ENCODE measurements around the gene GRAP. TPM values are rescaled to one million over a fixed set of nuclear protein-coding genes. Genes with fewer than 3 reads are reported as not detected.

Gene GRAP
- polyA plus RNA-seq, 1 experiment, result 0.06 TPM

DNA sequence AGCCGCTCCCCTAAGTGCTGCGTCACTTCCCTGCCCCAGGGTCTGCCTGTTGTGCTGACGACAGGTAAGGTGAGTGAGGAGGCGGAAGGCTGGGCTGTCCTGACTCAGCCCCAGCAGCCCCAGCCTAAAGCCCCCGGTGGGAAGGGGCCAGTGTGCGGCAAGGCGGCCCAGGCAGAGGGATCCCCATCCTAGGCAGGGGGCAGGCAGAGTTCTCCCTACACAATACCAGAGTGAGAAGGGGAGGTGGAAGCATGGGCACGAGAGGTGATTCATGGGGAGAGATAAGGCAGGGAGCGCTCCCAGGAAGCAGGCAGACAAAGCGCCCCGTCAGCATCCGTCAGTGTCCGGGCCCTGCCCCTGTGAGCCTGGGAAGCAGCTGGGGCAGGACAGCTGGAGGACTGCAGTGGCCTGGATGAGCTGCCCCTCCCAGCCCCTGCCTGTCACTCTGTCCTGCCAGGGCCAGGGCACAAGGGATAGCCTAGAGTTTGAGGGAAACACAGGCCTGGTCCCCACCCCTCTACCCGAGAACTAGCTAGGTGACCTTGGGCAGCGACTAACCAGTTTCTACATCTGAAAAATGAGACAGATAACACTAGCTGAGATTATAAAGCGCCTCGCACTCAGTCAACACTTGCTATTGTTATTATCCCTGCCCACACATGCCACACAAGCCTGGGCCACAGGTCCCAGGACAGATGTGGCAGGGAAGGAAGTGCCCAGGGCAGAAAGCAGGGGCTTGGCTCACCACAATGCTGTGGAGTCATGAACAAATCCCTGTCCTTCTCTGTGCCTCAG lies 46.0 kb downstream of the GRAP start:
- POLR2A ChIA-PET, result no interaction called here
- no peaks in the 10 kb centered on the region for H3K27me3 ChIP-seq (ENCODE audit: control insufficient read depth, insufficient read depth, low read length)

DNA sequence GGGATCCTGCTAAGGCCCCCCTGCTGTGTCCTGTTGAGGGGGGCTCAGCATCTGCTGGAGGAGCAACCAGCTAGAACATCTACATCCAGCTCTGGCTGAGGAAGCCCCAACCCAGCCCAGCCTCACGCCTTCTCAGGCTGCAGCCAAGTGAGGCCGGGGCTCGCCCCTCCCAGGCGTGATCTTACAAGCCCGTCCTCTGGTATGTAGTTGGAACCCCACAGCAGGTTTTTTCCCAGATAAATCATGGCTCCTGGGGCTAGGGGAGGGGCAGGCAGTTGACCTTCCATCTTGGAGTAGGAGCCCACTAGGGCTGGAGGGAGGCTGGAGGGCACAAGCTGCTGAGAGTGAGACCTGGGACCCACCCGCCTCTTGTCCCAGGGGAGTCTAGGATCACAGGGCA lies 46.8 kb downstream of the GRAP start:
- H3K36me3 ChIP-seq (ENCODE audit: control insufficient read depth, insufficient read depth, low read length), result peaks cover 13% of the 10 kb centered on the region
- no peak for DNase-seq (ENCODE audit: low read depth)
- no peaks in the 10 kb centered on the region for H3K27me3 ChIP-seq (ENCODE audit: control insufficient read depth, insufficient read depth, low read length)
- CTCF ChIA-PET, result no interaction called here
- POLR2A ChIA-PET, result no interaction called here
- no peak overlapping the region for H3K4me3 ChIP-seq (ENCODE audit: low read depth, low read length)
- TF ChIP-seq, protein P1, sequence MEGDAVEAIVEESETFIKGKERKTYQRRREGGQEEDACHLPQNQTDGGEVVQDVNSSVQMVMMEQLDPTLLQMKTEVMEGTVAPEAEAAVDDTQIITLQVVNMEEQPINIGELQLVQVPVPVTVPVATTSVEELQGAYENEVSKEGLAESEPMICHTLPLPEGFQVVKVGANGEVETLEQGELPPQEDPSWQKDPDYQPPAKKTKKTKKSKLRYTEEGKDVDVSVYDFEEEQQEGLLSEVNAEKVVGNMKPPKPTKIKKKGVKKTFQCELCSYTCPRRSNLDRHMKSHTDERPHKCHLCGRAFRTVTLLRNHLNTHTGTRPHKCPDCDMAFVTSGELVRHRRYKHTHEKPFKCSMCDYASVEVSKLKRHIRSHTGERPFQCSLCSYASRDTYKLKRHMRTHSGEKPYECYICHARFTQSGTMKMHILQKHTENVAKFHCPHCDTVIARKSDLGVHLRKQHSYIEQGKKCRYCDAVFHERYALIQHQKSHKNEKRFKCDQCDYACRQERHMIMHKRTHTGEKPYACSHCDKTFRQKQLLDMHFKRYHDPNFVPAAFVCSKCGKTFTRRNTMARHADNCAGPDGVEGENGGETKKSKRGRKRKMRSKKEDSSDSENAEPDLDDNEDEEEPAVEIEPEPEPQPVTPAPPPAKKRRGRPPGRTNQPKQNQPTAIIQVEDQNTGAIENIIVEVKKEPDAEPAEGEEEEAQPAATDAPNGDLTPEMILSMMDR (IDR thresholded peaks at IDR 0.05; ENCODE audit: insufficient read depth, low read depth, low read length), result no peak

More for the DNA sequence above, 46.0 kb downstream of the GRAP start:
- no peak for DNase-seq (ENCODE audit: low read depth)
- no peak overlapping the region for H3K4me3 ChIP-seq (ENCODE audit: low read depth, low read length)
- TF ChIP-seq, protein P1 (IDR thresholded peaks at IDR 0.05; ENCODE audit: insufficient read depth, low read depth, low read length), result no peak
- peaks cover 13% of the 10 kb centered on the region for H3K36me3 ChIP-seq (ENCODE audit: control insufficient read depth, insufficient read depth, low read length)
- CTCF ChIA-PET, result no interaction called here

GRCh38 chr17:18999394-18999793 lies 47.4 kb downstream of the GRAP start:
- TF ChIP-seq, protein P1 (IDR thresholded peaks at IDR 0.05; ENCODE audit: insufficient read depth, low read depth, low read length), result no peak
- Histone ChIP-seq H3K27me3 (ENCODE audit: control insufficient read depth, insufficient read depth, low read length) (no peaks in the 10 kb centered on the region), H3K4me3 (ENCODE audit: low read depth, low read length) (no peak overlapping the region), H3K36me3 (ENCODE audit: control insufficient read depth, insufficient read depth, low read length) (peaks cover 13% of the 10 kb centered on the region)
- POLR2A ChIA-PET, result no interaction called here
- CTCF ChIA-PET, result interaction anchor here (0.8 kb wide), 1 partner anchor 39 kb away, joined by 3 read pairs; no protein-coding TSS in a partner anchor
- DNase-seq (ENCODE audit: low read depth), result no peak

DNA sequence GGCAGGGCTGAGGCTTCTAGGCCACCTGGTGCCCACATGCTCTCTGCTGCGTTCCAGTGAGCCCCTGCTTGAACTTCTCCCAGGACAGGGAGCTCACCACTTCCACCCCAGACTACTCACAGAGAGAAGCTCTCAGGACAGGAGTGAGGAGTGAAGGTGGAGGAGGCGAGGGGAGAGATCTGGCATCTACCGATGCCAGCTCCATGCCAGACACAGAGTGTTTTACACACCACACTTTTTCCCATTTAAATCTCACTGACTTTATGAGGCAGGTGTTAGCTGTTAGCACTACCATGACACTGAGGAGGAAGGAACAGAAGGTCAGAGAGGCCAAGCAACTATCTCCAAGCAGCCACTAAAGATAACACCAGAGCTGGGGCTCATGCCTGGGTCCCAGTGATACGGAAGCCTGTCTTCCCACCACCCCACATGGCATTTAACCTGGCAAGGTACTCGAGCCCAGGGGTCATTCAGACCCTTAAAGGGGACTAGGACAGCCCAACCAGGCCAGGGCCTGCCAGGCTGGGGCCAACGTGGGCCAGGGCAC lies 49.0 kb downstream of the GRAP start:
- Histone ChIP-seq H3K27me3 (ENCODE audit: control insufficient read depth, insufficient read depth, low read length) (no peaks in the 10 kb centered on the region), H3K36me3 (ENCODE audit: control insufficient read depth, insufficient read depth, low read length) (peaks cover 13% of the 10 kb centered on the region), H3K4me3 (ENCODE audit: low read depth, low read length) (no peak overlapping the region)
- TF ChIP-seq, protein P1 (IDR thresholded peaks at IDR 0.05; ENCODE audit: insufficient read depth, low read depth, low read length), result no peak
- CTCF ChIA-PET, result interaction anchor here (1.7 kb wide), 1 partner anchor 37 kb away, joined by 7 read pairs; no protein-coding TSS in a partner anchor
- POLR2A ChIA-PET, result no interaction called here
- DNase-seq (ENCODE audit: low read depth), result no peak

DNA sequence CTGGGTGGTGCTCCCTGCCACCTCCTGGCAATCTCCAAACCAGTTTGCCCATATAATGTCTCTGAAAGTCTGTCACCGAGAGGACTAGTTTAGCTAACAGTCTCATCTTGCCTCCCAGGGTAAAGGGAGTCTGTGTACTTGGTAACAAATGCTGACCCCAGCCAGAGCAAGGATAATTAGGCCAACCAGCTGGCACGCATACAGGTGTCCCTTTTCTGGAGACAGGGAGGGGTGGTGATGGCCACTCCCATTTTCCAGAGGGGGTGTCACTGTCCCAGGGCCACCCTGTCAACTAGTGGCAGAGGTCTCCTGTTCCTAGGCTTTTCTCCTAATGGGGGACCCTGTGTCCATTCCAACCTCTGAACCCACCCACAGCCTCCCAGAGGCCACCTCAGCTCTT lies 50.3 kb downstream of the GRAP start:
- no peaks in the 10 kb centered on the region for H3K27me3 ChIP-seq (ENCODE audit: control insufficient read depth, insufficient read depth, low read length)
- POLR2A ChIA-PET, result no interaction called here
- peaks cover 10% of the 10 kb centered on the region for H3K36me3 ChIP-seq (ENCODE audit: control insufficient read depth, insufficient read depth, low read length)
- DNase-seq (ENCODE audit: low read depth), result no peak
- no peak overlapping the region for H3K4me3 ChIP-seq (ENCODE audit: low read depth, low read length)
- TF ChIP-seq, protein P1 (IDR thresholded peaks at IDR 0.05; ENCODE audit: insufficient read depth, low read depth, low read length), result no peak
- CTCF ChIA-PET, result no interaction called here
